HG03342 (cell line): ENCODE data around the gene SEC63.
"Not testable (repeated sequence)": the region's sequence is repeated elsewhere in the genome, so short reads cannot be mapped to it uniquely, and the experiment has no call there.

Experiments used
- ATAC-seq: cut with Tn5 transposase; IDR thresholded peaks from one replicate; pipeline ENCODE4 v1.9.1; 2021; ENCODE audit warnings: mild to moderate bottlenecking, moderate library complexity; ENCODE audit not compliant: unreplicated experiment

The SEC63 gene, protein sequence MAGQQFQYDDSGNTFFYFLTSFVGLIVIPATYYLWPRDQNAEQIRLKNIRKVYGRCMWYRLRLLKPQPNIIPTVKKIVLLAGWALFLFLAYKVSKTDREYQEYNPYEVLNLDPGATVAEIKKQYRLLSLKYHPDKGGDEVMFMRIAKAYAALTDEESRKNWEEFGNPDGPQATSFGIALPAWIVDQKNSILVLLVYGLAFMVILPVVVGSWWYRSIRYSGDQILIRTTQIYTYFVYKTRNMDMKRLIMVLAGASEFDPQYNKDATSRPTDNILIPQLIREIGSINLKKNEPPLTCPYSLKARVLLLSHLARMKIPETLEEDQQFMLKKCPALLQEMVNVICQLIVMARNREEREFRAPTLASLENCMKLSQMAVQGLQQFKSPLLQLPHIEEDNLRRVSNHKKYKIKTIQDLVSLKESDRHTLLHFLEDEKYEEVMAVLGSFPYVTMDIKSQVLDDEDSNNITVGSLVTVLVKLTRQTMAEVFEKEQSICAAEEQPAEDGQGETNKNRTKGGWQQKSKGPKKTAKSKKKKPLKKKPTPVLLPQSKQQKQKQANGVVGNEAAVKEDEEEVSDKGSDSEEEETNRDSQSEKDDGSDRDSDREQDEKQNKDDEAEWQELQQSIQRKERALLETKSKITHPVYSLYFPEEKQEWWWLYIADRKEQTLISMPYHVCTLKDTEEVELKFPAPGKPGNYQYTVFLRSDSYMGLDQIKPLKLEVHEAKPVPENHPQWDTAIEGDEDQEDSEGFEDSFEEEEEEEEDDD

DNA sequence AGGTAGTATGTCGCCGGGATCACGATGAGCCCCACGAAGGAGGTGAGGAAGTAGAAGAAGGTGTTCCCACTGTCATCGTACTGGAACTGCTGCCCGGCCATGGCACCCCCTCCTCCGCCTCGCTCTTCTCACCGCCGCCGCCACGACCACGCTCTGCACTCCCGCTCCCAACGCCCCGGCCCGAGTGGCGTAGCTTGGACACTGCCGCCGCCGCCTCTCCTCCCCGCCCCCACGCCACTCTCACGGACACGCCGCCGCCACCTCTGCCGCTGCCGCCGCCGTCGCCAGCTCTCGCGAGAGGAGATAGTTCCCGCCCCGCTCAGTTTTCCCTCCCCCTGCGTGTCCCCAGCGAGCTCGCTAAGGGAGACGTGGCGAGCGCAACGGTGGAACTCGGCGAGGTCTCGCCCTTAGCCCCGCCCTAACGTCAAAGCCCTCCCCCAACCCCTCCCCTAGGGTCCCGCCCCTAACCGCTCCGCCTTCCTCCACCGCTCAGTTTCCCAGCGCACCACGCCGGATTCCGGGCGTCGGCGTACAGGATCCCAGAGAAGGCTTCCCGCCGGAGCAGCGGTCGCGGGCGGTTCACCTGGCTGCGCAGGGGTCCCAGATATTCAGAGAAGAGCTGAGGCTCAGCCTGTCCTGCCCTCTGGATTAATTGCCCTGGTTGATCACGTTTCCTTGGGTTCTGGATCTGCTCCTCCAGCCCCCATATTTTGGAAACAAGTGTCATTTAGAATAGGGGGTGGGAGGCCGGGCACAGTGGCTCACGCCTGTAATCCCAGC lies at the start of gene SEC63:
Gene SEC63, minus strand, starts transcription at position 300 of the 780 bp plus-strand sequence. Its CDS starts 199 bp downstream, at position 101.
- ATAC-seq = peak; percentile 97

DNA sequence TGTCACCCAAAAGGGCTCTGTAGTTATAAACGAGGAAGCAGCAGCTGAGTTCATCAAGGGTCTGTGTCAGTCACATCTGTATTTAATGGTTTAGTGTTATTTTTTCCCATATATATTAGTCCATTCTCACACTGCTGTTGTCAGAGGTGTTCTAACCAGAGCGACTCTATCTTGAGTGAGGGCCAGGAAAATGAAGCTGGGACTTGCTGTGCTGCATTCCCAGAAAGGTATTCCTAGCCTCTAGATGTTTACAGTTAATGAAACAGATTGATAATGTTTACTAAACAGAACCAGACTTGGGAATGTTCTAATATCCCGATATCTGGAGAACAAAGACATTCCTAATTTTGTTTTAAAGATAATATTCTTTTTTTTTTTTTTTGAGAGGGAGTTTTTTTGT lies 48.0 kb upstream of the SEC63 start:
- ATAC-seq = no peak

DNA sequence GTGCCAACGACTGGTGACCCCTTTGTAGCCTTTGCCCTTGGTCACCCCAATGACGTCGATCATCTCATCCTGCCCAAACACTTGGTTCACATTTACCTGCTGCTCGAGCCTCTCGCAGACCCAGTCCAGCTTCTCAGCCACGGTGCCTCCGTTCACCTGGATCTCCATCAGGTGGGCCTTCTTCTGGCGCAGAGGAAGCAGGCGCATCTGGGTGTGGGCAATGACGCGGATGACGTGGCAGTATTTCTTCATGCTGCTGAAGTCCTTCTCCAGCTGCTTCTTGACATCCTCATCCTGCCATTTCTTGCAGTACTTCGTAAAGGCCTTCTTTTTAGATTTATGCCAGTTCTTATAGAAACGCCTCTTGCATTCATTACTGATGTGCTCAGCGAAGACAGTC lies 46.9 kb upstream of the SEC63 start:
- no peak for ATAC-seq

DNA sequence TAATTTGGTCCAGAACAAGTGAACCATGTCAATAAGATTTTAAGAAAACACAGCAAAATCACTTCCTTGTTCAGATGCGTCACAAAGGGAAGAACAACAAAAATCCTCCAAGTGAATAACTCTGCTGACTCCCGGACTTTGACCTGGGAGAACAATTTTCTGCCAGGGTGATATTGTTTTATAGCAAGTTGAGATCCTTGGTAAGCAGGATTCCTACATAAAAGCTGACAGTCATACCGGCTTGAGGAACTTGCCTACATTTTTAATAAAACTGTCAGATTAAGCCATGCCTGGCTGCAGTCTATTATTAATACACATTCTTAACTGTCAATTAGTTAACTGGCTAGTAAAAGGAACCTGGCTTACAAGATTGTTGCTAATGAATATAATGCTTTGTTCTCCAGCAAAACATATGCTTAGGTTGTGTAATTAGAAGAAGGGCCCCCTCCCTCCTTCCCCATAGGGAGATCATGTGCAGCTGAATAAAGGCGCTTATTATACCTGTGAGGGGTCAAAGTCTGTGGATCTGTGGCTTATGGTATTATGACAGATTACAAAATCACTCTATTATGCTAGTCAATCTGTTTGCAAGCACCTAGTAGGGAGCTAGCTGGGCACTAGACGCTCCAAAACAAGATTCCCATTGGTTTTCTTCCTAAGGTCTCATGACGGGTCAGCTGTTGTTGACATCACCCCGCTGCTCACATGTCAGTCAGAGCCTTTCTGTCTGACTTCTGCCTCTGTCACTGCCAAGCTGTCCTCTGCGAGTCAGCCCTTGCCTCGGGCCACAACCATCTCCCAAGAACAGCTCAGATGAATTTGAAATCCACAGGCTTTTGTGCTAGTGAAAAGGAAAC lies 44.6 kb upstream of the SEC63 start:
- no peak for ATAC-seq

DNA sequence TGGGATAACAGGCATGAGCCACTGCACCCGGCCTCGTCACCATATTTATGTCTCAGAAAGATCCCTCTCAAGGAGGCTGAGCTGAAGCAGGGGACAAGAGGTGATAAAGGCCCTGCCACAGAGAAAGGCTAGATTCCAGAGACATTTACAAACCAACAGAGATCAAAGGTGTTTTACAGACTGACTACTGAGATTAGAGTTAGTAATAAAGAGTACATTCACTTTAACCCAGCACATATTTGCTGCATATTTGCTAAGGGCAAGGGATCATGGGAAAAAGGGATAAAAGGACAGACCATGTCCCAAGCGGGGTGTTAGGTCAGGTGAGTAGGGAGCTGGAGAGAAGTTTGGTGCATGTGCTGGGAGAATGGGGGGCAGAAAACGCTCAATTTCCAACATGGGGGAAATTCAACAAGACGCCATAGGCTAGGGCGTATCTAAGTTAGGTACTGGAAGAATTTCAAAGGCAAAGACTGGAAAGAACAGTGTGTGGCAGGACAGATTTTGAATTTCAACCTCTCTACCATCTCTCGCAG lies 43.8 kb upstream of the SEC63 start:
- no peak for ATAC-seq

DNA sequence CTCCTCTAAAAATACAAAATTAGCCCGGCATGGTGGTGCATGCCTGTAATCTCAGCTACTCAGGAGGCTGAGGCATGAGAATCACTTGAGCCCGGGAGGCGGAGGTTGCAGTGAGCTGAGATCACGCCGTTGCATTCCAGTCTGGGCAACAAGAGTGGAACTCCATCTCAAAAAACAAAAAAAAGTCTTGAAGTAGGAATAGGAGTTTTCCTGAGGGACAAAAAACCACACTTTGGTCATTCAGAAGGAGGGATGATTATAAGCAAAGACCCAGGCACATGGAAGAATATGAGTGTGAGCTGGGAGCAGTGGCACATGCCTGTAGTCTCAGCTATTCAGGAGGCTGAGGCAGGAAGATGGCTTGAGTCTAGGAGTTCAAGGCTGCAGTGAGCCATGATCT lies 42.3 kb upstream of the SEC63 start:
- ATAC-seq = not testable (repeated sequence)

DNA sequence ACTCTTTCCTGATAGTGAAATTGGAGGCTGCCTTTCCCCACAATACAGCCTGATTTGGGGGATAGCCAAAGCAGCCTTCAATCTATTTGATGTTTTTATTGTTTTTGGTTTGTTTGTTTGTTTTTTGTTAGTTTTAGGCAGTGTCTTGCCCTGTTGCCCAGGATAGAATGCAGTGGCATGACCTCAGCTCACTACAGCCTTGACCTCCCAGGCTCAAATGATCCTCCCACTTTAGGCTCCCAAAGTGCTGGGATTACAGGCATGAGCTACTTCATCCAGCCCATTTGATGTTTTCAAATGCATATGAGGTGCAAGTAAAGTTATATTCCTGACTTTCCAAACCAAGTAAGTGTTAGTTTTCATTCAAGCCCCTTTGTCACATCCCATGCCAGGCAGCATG lies 41.3 kb upstream of the SEC63 start:
- no peak for ATAC-seq

DNA sequence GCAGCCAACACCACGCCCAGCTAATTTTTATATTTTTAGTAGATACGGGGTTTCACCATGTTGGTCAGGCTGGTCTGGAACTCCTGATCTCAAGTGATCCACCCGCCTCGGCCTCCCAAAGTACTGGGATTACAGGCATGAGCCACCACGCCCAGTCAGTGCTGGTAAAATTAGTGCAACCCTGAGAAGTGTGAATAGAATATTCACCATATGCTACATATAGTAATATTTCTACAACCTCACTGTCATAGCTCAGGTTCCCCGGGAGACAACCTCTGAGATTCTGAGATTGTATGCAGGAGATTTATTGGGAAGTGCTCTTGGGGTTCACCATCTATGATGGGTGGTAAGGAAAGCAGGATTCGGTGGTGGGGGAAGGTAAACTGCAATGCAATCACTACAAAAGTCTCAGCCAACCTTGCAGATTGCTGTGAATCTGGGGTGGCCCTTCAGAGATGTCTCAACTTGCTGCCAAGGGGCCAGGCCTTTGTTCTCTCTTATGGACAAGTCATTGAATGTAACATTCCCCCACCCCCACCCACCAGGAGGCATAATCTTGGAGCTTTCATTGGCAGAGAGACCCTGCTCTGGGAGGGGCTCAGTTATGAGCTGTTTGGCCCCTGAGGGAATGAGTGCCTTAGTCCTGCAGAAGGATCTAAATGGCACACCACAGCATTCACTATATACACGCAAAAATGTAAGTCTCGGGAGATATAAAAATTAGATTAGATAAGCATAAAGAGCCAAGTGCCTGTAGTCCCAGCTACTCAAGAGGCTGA lies 34.0 kb upstream of the SEC63 start:
- no peak for ATAC-seq

DNA sequence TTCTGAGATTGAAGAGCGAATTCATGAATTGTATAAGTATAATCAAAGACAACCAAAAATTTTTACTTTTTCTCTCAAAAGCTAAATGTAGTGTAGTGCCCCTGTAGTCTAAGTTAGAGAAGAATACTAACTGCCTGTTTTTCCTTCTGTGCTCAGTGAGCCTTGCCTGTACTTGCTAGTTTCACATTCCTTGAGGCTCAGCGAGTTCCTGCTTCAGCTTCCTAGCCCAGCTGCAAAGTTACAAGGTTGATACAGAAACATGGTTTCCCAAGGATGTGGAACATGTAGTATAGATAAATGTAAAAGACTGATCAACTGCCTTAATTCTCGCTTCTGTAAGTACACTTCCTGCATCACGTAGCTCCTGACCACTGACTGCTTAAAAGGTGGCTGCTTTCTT lies 33.1 kb upstream of the SEC63 start:
- no peak for ATAC-seq

DNA sequence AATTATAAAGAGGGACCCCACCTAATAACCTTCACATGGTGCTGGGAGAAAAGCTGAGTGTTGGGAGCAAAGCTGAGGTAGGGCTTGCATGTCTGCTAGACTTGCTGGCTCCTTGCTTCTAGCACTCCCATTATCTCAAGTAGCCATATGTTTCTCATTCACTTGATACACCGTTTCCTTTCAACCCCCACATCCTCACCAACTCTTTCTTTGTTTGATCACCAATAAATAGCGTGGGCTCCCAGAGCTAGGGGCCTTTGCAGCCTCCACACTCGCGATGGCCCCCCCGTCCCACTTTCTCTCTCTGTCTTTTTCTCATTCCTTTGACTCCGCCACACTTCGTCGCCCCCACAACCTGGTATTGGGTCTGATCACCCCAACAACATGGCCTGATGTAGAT lies 32.6 kb upstream of the SEC63 start:
- ATAC-seq = not testable (repeated sequence)

DNA sequence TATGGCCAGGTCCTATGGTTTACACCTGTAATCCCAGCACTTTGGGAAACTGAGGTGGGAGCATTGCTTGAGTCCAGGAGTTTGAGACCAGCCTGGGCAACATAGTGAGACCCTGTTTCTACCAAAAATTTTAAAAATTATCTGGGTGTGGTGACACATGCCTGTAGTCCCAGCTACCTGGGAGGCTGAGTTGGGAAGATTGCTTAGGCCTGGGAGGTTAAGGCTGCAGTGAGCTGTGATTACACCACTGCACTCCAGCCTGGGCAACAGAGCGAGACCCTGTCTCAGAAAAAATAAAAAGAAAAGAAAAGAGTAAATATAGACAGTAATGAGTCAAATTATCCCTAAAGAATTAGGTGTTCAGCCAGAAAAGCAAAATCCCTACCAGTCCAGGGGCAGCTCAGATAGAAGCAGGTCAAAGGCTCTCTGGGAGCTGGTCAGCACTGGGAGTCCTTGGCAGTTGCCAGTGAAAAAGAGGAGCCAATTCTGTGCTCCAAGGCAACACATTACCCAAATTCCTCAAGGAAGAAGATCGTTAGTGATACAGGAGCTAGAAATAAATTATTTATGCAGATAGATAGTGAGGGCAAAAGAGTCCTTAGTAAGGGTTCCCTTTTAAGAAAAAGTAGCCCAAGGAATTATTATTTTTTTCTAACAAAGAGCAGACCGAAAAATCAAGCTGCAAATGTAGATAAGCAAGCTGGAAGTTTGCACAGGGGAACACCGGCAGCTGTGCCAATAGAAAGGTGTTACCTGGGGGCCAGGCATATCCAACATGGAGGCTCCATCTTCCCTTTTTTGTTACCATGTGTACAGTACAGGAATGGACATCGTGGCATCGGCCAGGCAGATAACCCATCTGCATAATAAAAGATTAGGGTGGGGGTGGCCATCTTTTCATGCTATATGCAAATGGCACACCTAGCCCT lies 31.4 kb upstream of the SEC63 start:
- no peak for ATAC-seq

DNA sequence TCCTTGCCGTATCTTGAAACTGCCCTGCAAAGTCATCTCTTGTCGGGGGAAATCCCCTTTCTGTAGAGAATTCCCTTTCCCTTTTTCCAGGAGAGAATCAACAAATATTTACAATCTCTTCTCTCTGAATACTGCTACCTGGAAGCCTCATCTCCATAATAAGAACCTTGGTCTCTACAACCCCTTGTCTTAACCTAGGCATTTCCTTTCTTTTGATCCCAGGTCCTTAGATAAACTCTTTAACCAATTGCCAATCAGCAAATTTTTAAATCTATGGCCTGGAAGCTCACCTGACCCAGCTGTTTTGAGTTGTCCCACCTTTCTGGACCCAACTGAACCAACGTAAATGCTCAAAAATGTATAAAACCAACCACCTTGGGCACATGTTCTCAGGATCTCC lies 30.6 kb upstream of the SEC63 start:
- ATAC-seq = no peak

DNA sequence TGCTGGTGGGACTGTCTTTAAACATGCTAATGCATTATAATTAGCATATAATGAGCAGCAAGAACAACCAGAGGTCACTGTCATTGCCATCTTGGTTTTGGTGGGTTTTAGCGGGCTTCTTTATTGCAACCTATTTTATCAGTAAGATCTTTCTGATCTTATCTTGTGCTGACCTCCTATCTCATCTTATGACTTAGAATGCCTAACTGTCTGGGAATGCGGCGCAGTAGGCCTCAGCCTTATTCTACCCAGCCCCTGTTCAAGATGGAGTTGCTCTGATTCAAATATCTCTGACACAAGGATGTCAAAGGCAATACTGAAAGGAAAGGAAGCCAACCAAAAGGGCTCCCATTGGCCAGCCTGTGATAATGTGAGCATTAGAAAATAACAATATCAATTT lies 29.8 kb upstream of the SEC63 start:
- no peak for ATAC-seq

DNA sequence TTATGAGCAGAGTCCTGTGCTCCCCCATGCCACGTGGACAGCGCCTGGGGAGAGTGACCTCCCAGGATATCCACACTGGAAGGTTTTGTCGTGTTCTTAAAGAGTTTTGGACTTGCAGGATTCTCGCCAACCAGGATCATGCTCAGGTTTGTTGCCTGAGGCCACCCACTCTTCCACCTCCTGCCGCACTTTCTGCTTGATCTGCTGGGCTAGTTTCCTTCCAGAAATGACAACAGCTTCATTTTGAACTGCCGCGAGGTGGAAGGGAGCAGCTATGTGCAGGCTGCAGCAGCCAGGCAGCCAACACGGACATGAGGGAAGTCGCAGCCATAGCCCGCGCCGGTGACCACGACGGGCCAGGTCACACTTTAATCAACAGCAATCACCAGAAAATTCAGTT lies 27.7 kb upstream of the SEC63 start:
- ATAC-seq = no peak

DNA sequence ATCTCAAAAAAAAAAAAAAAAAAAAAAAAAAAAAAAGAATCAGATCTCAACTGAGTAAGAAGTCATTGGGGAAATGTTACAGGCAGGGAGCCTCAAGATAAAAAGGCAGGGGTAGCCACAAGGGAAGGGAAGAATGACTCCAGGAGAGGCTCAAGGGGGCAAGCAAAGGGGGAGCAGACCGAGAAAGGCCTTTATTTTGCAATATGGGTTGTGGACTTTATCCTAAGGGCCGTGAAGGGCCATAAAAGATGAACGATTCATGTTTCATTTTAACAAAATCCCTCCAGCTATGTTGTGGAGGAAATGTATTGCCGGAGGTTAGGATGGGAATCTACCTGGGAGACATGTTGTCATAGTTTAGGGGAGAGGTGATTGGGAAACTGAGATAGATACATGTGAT lies 25.8 kb upstream of the SEC63 start:
- no peak for ATAC-seq

DNA sequence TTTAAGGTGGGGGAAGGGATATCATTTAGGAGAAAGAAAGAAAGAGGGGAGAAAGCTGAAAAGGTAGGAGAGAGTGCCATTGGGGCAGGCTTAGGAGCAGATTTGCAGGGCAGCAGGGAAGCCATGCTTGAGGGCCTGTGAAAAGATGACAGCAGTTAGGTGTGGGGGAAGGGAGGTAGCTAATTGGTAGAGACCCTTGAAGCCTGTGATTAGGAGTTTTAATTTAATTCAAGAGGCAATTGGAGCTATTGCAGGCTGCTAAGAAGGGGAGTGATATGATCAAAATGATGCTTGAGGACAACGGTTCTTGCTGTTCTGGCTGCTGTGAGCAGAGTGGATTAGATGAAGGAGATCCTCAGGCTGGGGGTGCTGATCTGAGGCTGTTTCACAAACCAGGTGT lies 24.5 kb upstream of the SEC63 start:
- ATAC-seq = no peak

DNA sequence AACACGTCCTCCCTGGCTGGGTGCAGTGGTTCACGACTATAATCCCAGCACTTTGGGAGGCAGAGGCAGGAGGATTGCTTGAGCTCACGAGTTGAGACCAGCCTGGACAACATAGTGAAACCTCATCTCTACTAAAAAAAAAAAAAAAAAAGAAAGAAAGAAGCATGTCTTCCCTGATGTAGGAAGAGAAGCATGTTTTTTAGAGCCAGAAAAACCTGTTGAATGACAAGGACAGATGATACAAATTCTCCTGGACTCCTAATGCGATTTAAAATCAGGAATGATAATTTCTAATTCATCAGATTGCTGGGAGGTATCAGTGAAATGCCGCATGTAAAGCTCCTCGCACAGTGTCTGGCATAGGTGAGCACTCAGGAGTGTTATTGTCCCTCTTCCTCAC lies 23.7 kb upstream of the SEC63 start:
- ATAC-seq = no peak

DNA sequence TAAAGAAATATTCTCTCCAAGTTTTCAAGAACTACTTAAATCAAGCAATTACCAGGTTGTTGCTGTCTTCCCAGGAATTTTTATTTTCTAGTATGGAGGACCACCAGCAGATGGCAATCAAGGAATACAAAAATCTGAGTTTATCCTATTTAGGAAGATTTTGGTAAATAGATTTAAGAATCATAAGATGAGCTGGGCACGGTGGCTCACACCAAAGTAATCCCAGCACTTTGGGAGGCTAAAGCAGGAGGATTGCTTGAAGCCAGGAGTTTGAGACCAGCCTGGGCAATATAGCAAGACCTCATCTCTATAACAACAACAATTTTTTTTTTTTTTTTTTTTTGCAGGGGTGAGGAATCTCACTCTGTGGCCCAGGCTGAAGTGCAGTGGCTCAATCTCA lies 19.3 kb upstream of the SEC63 start:
- no peak for ATAC-seq
